Panc1 (cell line): Measurements from ENCODE around the gene HAPLN1. TPM values are rescaled to one million over a fixed set of nuclear protein-coding genes. Genes with fewer than 3 reads are reported as not detected.

ENCODE experiments used
- ATAC-seq: fragments of 200-7000 bp; cut with Tn5 transposase; 2 replicates; pipeline ENCODE4 v1.9.1; 2020; ENCODE audit warnings: mild to moderate bottlenecking, moderate library complexity
- BruUV-seq: library from RNA; stranded (reverse); fragments of 400-500 nt; replicated peaks from 2 replicates; lab custom pipeline; 2021; lab: Mats Ljungman, UMichigan
- CTCF ChIA-PET: fragments of 300-600 bp; sonication (Branson Sonifier 250); formaldehyde crosslinking; loops from one replicate; lab custom pipeline; 2022; ENCODE audit warnings: antibody characterized with exemption; lab: Charles Lee
- POLR2A ChIA-PET: fragments of 300-600 bp; sonication (Branson Sonifier 250); formaldehyde crosslinking; loops from one replicate; lab custom pipeline; 2022; ENCODE audit warnings: antibody characterized with exemption; lab: Charles Lee
- DNase-seq: peaks from one replicate; pipeline ENCODE4 v3.0.0-alpha.2; 2010; ENCODE audit warnings: low read depth, low spot score
- H3K27ac ChIP-seq: 2 replicates; pipeline ENCODE4 v1.5.1; 2011; ENCODE audit warnings: mild to moderate bottlenecking, low read length, inconsistent platforms
- H3K27me3 ChIP-seq: fragments of 200-500 bp; sonication (Bioruptor generic); 2 replicates; pipeline ENCODE4 v1.6.0; 2014; ENCODE audit warnings: low read length, inconsistent platforms; ENCODE audit not compliant: control insufficient read depth, insufficient read depth
- H3K36me3 ChIP-seq: fragments of 200-500 bp; sonication (Bioruptor generic); 2 replicates; pipeline ENCODE4 v1.5.1; 2014; ENCODE audit warnings: inconsistent platforms, mild to moderate bottlenecking, low read length, moderate library complexity; ENCODE audit not compliant: control insufficient read depth, insufficient read depth
- H3K4me1 ChIP-seq: 2 replicates; pipeline ENCODE4 v1.5.1; 2011; ENCODE audit warnings: inconsistent platforms, mild to moderate bottlenecking, low read length, moderate library complexity; ENCODE audit not compliant: control insufficient read depth, insufficient read depth
- H3K4me3 ChIP-seq, 2 experiments: 2 replicates each; pipeline ENCODE4 v1.5.1; 2011 to 2012; ENCODE audit warnings: low read depth in 2 of 2, low read length in 2 of 2, mild to moderate bottlenecking in 2 of 2, inconsistent platforms in 1 of 2, moderate library complexity in 1 of 2
- H3K9me3 ChIP-seq: fragments of 200-500 bp; sonication (Bioruptor generic); 2 replicates; pipeline ENCODE4 v1.5.1; 2014; ENCODE audit warnings: low read depth, mild to moderate bottlenecking, inconsistent platforms, low read length, moderate library complexity; ENCODE audit not compliant: control insufficient read depth, insufficient read depth
- CTCF ChIP-seq: fragments of 450-650 bp; IDR thresholded peaks from 2 replicates; pipeline ENCODE4 v1.5.1; 2017; ENCODE audit warnings: mild to moderate bottlenecking
- POLR2AphosphoS5 ChIP-seq: IDR thresholded peaks from 2 replicates; pipeline ENCODE4 v1.6.1; 2012; ENCODE audit warnings: mild to moderate bottlenecking, low read depth, low read length, moderate library complexity
- REST ChIP-seq, 2 experiments: IDR thresholded peaks; 2 replicates each; pipeline ENCODE4 v1.6.1; 2011 to 2012; ENCODE audit warnings: low read depth in 2 of 2, control low read depth in 1 of 2, low read length in 1 of 2, mild to moderate bottlenecking in 1 of 2, moderate library complexity in 1 of 2; ENCODE audit not compliant: insufficient read depth in 1 of 2
- SIN3A ChIP-seq: IDR thresholded peaks from 2 replicates; pipeline ENCODE4 v1.6.1; 2012; ENCODE audit warnings: low read depth, mild to moderate bottlenecking, low read length, moderate library complexity, borderline replicate concordance; ENCODE audit not compliant: insufficient read depth
- TCF7L2 ChIP-seq: IDR thresholded peaks from 2 replicates; pipeline ENCODE4 v1.6.1; 2011; ENCODE audit warnings: mild to moderate bottlenecking, low read depth, low read length, inconsistent platforms
- in situ Hi-C: cut with HindIII; loops from 2 replicates; pipeline ENCODE4 v1.10.0; 2016; ENCODE audit warnings: low sequenced_read_pairs, low pct_unique_long_range_greater_than_20kb
- intact Hi-C: fragments of 100-400 bp; cut with micrococcal nuclease; formaldehyde crosslinking; loops from one replicate; pipeline ENCODE4 v1.10.0; 2022; ENCODE audit not compliant: unreplicated experiment
- total RNA-seq: library from RNA; stranded (reverse); gene quantifications from one replicate; pipeline ENCODE4 v1.2.1, GENCODE V29; 2021; ENCODE audit not compliant: unreplicated experiment

The HAPLN1 gene
- total RNA-seq, 1 experiment from 2014 or later: 0.13 TPM

DNA sequence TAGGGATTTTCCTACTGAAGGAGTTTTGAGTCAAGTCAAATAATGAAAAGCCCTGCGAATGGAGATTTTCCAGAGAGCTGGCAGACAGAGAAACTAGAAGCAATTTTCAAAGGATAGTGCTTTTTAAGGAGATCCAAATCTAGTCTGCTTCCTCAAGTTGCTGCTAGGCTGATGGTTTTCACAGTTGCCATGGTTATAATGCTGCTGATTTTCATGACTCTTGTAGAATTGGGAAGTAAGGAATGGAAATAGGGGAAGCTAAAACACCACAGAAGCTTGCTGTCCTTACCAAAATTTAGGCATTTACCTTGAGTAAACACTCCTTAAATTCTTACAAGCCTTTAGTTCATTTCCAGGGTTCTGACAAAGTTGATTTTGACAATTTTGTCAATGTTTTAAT, 30.1 kb upstream of the HAPLN1 start:
- no peaks in the 10 kb centered on the region for H3K4me1 ChIP-seq
- H3K4me3 ChIP-seq: no peak overlapping the region
- ATAC-seq (no peak), DNase-seq (no peak)
- CTCF ChIA-PET: no interaction called here
- in situ Hi-C loops (no loop called here), intact Hi-C loops (no loop called here)
- no peaks in the 10 kb centered on the region for H3K9me3 ChIP-seq
- no peaks in the 10 kb centered on the region for H3K36me3 ChIP-seq
- H3K27ac ChIP-seq: no peak overlapping the region
- TF ChIP-seq TCF7L2: no peak
- no peak for TF ChIP-seq POLR2AphosphoS5
- TF ChIP-seq REST (IDR thresholded peaks at IDR 0.05; ENCODE audit: insufficient read depth in 1 of 2, low read depth in 2 of 2, low read length in 1 of 2): no peak
- no TSS peak for BruUV-seq
- no peaks in the 10 kb centered on the region for H3K27me3 ChIP-seq
- POLR2A ChIA-PET: no interaction called here

DNA sequence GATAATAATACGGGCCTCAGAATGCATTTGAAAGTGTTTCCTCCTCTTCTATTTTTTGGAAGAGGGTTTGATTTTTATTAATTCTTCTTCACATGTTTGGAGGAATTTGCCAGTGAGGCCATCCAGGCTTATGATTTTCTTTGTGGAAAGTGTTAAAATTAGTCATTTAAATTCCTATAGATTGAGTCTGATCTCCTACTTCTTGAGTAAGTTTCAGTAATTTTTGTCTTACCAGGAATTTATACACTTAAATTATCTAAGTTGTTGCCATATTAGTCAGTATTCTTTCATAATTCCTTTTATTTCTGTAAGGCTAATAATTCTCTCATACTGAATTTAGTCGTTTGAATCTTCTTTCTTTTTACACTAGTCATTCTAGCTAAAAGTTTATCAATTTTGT, 25.2 kb upstream of the HAPLN1 start:
- ChIA-PET CTCF (no interaction called here), POLR2A (no interaction called here)
- ATAC-seq (no peak), DNase-seq (no peak)
- intact Hi-C loops (no loop called here), in situ Hi-C loops (no loop called here)
- no peaks in the 10 kb centered on the region for H3K36me3 ChIP-seq
- BruUV-seq: no TSS peak
- no peak overlapping the region for H3K27ac ChIP-seq
- no peaks in the 10 kb centered on the region for H3K4me1 ChIP-seq
- H3K9me3 ChIP-seq: no peaks in the 10 kb centered on the region
- H3K4me3 ChIP-seq: no peak overlapping the region
- no peak for TF ChIP-seq TCF7L2
- no peak for TF ChIP-seq POLR2AphosphoS5
- TF ChIP-seq CTCF: no peak
- no peak for TF ChIP-seq SIN3A
- TF ChIP-seq REST (IDR thresholded peaks at IDR 0.05; ENCODE audit: insufficient read depth in 1 of 2, low read depth in 2 of 2, low read length in 1 of 2): no peak
- no peaks in the 10 kb centered on the region for H3K27me3 ChIP-seq
